GM19438 (cell line): ENCODE measurements around the gene IL12RB1.
"Not testable (repeated sequence)": the region's sequence is repeated elsewhere in the genome, so short reads cannot be mapped to it uniquely, and the experiment has no call there.

ENCODE experiments used
- ATAC-seq: cut with Tn5 transposase; IDR thresholded peaks from one replicate; pipeline ENCODE4 v1.9.1; 2021; ENCODE audit warnings: low read depth; ENCODE audit not compliant: unreplicated experiment

Gene IL12RB1

GRCh38 chr19:18113827-18114226, 27.1 kb upstream of the IL12RB1 start:
- no peak for ATAC-seq

GRCh38 chr19:18112989-18113478, 26.3 kb upstream of the IL12RB1 start:
- ATAC-seq, result no peak

GRCh38 chr19:18110609-18111232, 24.0 kb upstream of the IL12RB1 start:
- no peak for ATAC-seq

- ATAC-seq, result no peak
Observed at GRCh38 chr19:18109733-18110608, 23.2 kb upstream of the IL12RB1 start.

- no peak for ATAC-seq
Observed at GRCh38 chr19:18109341-18109732, 22.6 kb upstream of the IL12RB1 start.

GRCh38 chr19:18108897-18109296, 22.2 kb upstream of the IL12RB1 start:
- no peak for ATAC-seq

- no peak for ATAC-seq
Observed at GRCh38 chr19:18107235-18107634, 20.5 kb upstream of the IL12RB1 start.

GRCh38 chr19:18105259-18105658, 18.5 kb upstream of the IL12RB1 start:
- not testable (repeated sequence) for ATAC-seq

GRCh38 chr19:18104793-18105131, 18.0 kb upstream of the IL12RB1 start:
- ATAC-seq, result no peak

- no peak for ATAC-seq
Observed at GRCh38 chr19:18102916-18103542, 16.3 kb upstream of the IL12RB1 start.

GRCh38 chr19:18101268-18101667, 14.5 kb upstream of the IL12RB1 start:
- no peak for ATAC-seq

- ATAC-seq, result no peak
Observed at GRCh38 chr19:18100710-18101109, 14.0 kb upstream of the IL12RB1 start.

GRCh38 chr19:18099623-18099995, 12.9 kb upstream of the IL12RB1 start:
- ATAC-seq, result no peak

GRCh38 chr19:18098891-18099622, 12.3 kb upstream of the IL12RB1 start:
- peak; percentile 53 for ATAC-seq

- ATAC-seq, result no peak
Observed at GRCh38 chr19:18097993-18098890, 11.5 kb upstream of the IL12RB1 start.

GRCh38 chr19:18097217-18097992, 10.7 kb upstream of the IL12RB1 start, which contains the start of gene MAST3:
Gene MAST3 (plus strand): TSS chr19:18097778. CDS start chr19:18097793, 15 bp downstream.
- ATAC-seq, result peak; percentile 49

GRCh38 chr19:18096258-18096657, 9.5 kb upstream of the IL12RB1 start:
- ATAC-seq, result no peak

GRCh38 chr19:18093439-18094161, 6.9 kb upstream of the IL12RB1 start:
- ATAC-seq, result no peak
